GM12878 (cell line): ENCODE results near the gene SMIM22. TPM values are rescaled to one million over a fixed set of nuclear protein-coding genes. Genes with fewer than 3 reads are reported as not detected.

Experiments
- ATAC-seq: fragments of 200-7000 bp; cut with Tn5 transposase; 3 replicates; pipeline ENCODE4 v1.9.1; 2020; ENCODE audit warnings: mild to moderate bottlenecking, moderate library complexity
- BruUV-seq: library from RNA; stranded (reverse); fragments of 400-500 nt; replicated peaks from 2 replicates; lab custom pipeline; 2021; lab: Mats Ljungman, UMichigan
- CTCF ChIA-PET: fragments of 300-600 bp; sonication (Branson Sonifier 250); formaldehyde crosslinking; extraction: SDS; loops from one replicate; lab custom pipeline; 2021; ENCODE audit warnings: inconsistent platforms; lab: Yijun Ruan, JAX
- POLR2A ChIA-PET: fragments of 350-600 bp; formaldehyde crosslinking; extraction: SDS; loops from one replicate; lab custom pipeline; 2021; ENCODE audit warnings: inconsistent platforms; lab: Charles Lee
- RAD21 ChIA-PET: fragments of 300-600 bp; sonication (Branson Sonifier 250); formaldehyde crosslinking; loops from one replicate; lab custom pipeline; 2023; ENCODE audit warnings: antibody characterized with exemption; ENCODE audit not compliant: unreplicated experiment; lab: Charles Lee
- SMC1A ChIA-PET: fragments of 300-600 bp; sonication (Branson Sonifier 250); formaldehyde crosslinking; loops from one replicate; lab custom pipeline; 2023; ENCODE audit not compliant: unreplicated experiment, uncharacterized antibody; lab: Charles Lee
- DNase-seq: peaks from one replicate; pipeline ENCODE4 v3.0.0-alpha.2; 2011; ENCODE audit warnings: low read depth, low spot score
- FAIRE-seq: peaks from 3 replicates; lab custom pipeline; 2011; peaks lifted over from hg19 to GRCh38; lab: Jason Lieb, UNC
- H2AFZ ChIP-seq: 2 replicates; pipeline ENCODE4 v1.6.0; 2011; ENCODE audit warnings: low read depth, low read length, control low read depth; ENCODE audit not compliant: control insufficient read depth
- H3K27ac ChIP-seq: 2 replicates; pipeline ENCODE4 v1.5.1; 2011; ENCODE audit warnings: control low read depth; ENCODE audit not compliant: control insufficient read depth, insufficient read depth
- H3K27me3 ChIP-seq, 2 experiments: replicated peaks in 1 of 2; 2 replicates each; pipeline versions ENCODE4 v1.6.0 to v1.6.1; 2011; ENCODE audit warnings: low read length in 1 of 2; ENCODE audit not compliant: control insufficient read depth in 2 of 2, insufficient read depth in 2 of 2
- H3K36me3 ChIP-seq, 2 experiments: 2 replicates each; pipeline ENCODE4 v1.5.1; 2011; ENCODE audit warnings: low read length in 1 of 2; ENCODE audit not compliant: control insufficient read depth in 2 of 2, insufficient read depth in 2 of 2
- H3K4me1 ChIP-seq: 2 replicates; pipeline ENCODE4 v1.6.1; 2011; ENCODE audit warnings: mild to moderate bottlenecking, low read length, moderate library complexity, mixed read lengths; ENCODE audit not compliant: control insufficient read depth, insufficient read depth
- H3K4me2 ChIP-seq: 2 replicates; pipeline ENCODE4 v1.6.0; 2011; ENCODE audit warnings: control low read depth; ENCODE audit not compliant: control insufficient read depth, insufficient read depth
- H3K4me3 ChIP-seq: fragments of 200-600 bp; sonication (generic); 2 replicates; pipeline ENCODE4 v1.5.1; 2016
- H3K79me2 ChIP-seq: 2 replicates; pipeline ENCODE4 v1.6.0; 2011; ENCODE audit warnings: low read length; ENCODE audit not compliant: control insufficient read depth, insufficient read depth
- H3K9ac ChIP-seq: 2 replicates; pipeline ENCODE4 v1.8.0; 2011; ENCODE audit warnings: low read length, control low read depth, mixed read lengths; ENCODE audit not compliant: control insufficient read depth, insufficient read depth
- H3K9me3 ChIP-seq: replicated peaks from 3 replicates; pipeline ENCODE4 v1.5.1; 2011; ENCODE audit warnings: mild to moderate bottlenecking, low read length; ENCODE audit not compliant: control insufficient read depth, insufficient read depth
- H4K20me1 ChIP-seq: 2 replicates; pipeline ENCODE4 v1.6.0; 2011; ENCODE audit not compliant: control insufficient read depth, insufficient read depth
- CHD4 ChIP-seq: fragments of 200-600 bp; sonication (generic); IDR thresholded peaks from 2 replicates; pipeline ENCODE4 v1.6.1; 2016; ENCODE audit warnings: mild to moderate bottlenecking
- EGR1 ChIP-seq, 2 experiments: IDR thresholded peaks; 1 replicate in 1 of 2; 2 replicates in 1 of 2; pipeline ENCODE4 v1.6.1; 2011 to 2012; ENCODE audit warnings: low read depth in 2 of 2, low read length in 2 of 2, borderline replicate concordance in 1 of 2, mild to moderate bottlenecking in 1 of 2, moderate library complexity in 1 of 2
- EZH2 ChIP-seq: IDR thresholded peaks from 2 replicates; pipeline ENCODE4 v1.6.1; 2012; ENCODE audit warnings: low read depth, mild to moderate bottlenecking, control low read depth, inconsistent platforms, low read length, borderline replicate concordance; ENCODE audit not compliant: control insufficient read depth
- IKZF1 ChIP-seq: fragments of 450-650 bp; conservative IDR thresholded peaks from 2 replicates; pipeline ENCODE4 v1.6.1; 2017; ENCODE audit warnings: antibody characterized with exemption, mild to moderate bottlenecking
- IRF4 ChIP-seq: IDR thresholded peaks from 2 replicates; pipeline ENCODE4 v1.6.1; 2011; ENCODE audit warnings: low read depth, low read length
- NBN ChIP-seq: fragments of 450-650 bp; IDR thresholded peaks from 2 replicates; pipeline ENCODE4 v1.6.1; 2016
- NR2F1 ChIP-seq: fragments of 450-650 bp; conservative IDR thresholded peaks from 2 replicates; pipeline ENCODE4 v1.6.1; 2017; ENCODE audit warnings: mild to moderate bottlenecking
- NRF1 ChIP-seq: conservative IDR thresholded peaks from 2 replicates; pipeline ENCODE4 v1.6.1; 2011; ENCODE audit warnings: mild to moderate bottlenecking, low read depth, low read length, improper control_type of control experiment
- RAD51 ChIP-seq: fragments of 450-650 bp; IDR thresholded peaks from 2 replicates; pipeline ENCODE4 v1.6.1; 2016; ENCODE audit warnings: moderate library complexity, mild to moderate bottlenecking, inconsistent platforms
- RB1 ChIP-seq: fragments of 450-650 bp; formaldehyde crosslinking; IDR thresholded peaks from 2 replicates; pipeline ENCODE4 v1.6.1; 2017; ENCODE audit warnings: mild to moderate bottlenecking, borderline replicate concordance
- RCOR1 ChIP-seq: conservative IDR thresholded peaks from 2 replicates; pipeline ENCODE4 v1.6.1; 2012; ENCODE audit warnings: low read depth, low read length, improper control_type of control experiment
- SMAD1 ChIP-seq: fragments of 450-650 bp; IDR thresholded peaks from 2 replicates; pipeline ENCODE4 v1.6.1; 2018; ENCODE audit warnings: mild to moderate bottlenecking, low read depth; ENCODE audit not compliant: partially characterized antibody
- SMC3 ChIP-seq: IDR thresholded peaks from 2 replicates; pipeline ENCODE4 v1.6.1; 2011; ENCODE audit warnings: low read length, improper control_type of control experiment, borderline replicate concordance
- SRF ChIP-seq, 2 experiments: IDR thresholded peaks; 2 replicates each; pipeline ENCODE4 v1.6.1; 2011; ENCODE audit warnings: low read depth in 2 of 2, low read length in 2 of 2, mild to moderate bottlenecking in 1 of 2, moderate library complexity in 1 of 2
- TCF12 ChIP-seq: IDR thresholded peaks from 2 replicates; pipeline ENCODE4 v1.6.1; 2011; ENCODE audit warnings: low read depth, mild to moderate bottlenecking, low read length
- YY1 ChIP-seq: IDR thresholded peaks from 2 replicates; pipeline ENCODE4 v1.6.1; 2011; ENCODE audit warnings: low read depth, mild to moderate bottlenecking, low read length
- WGBS: methylation state at CpG from one replicate; pipeline ENCODE4 v1.1.6; 2016; ENCODE audit warnings: low lambda C conversion rate; ENCODE audit not compliant: insufficient replicate concordance, insufficient coverage; ENCODE audit errors: missing lambda C conversion rate; 5-methylcytosine and 5-hydroxymethylcytosine counted together
- in situ Hi-C: fragments of 300-500 bp; cut with MboI; formaldehyde crosslinking; loops from 9 replicates; pipeline ENCODE4 v1.14.3; 2018; ENCODE audit warnings: mixed read lengths
- intact Hi-C: fragments of 100-400 bp; cut with micrococcal nuclease; formaldehyde crosslinking; loops from one replicate; pipeline ENCODE4 v1.14.2; 2022; ENCODE audit not compliant: unreplicated experiment
- polyA plus RNA-seq, 11 experiments: library from polyadenylated mRNA; depleted of rRNA in 4 of 11; unstranded in 6 of 11; stranded (reverse) in 5 of 11; fragments of >200 nt; fragmentation: Nextera tagmentation in 4 of 11; fragmentation: Illumina TruSeq in 1 of 11; extraction: Ambion mirVana in 4 of 11; extraction: Trizol in 1 of 11; gene quantifications; 1 replicate in 1 of 11; 2 replicates in 10 of 11; pipeline versions ENCODE4 v1.2.1 to v1.2.3, GENCODE V29; 2011 to 2016; ENCODE audit warnings: inconsistent platforms in 2 of 11, missing spikeins in 2 of 11, low read depth in 1 of 11
- small RNA-seq: library from RNA; depleted of rRNA; stranded (forward); fragments of <200 nt; gene quantifications from one replicate; pipeline ENCODE3, GENCODE V24; 2014
- total RNA-seq, 4 experiments: library from RNA; depleted of rRNA in 3 of 4; stranded (reverse); fragments of >200 nt in 3 of 4; fragmentation: Illumina TruSeq in 1 of 4; extraction: Trizol in 1 of 4; gene quantifications; 2 replicates each; pipeline versions ENCODE4 v1.2.1 to v1.2.3, GENCODE V29; 2013 to 2021
- TF ChIP-seq, protein P1 (sequence below): fragments of 450-650 bp; IDR thresholded peaks from 2 replicates; pipeline ENCODE4 v1.6.1; 2016; ENCODE audit warnings: mild to moderate bottlenecking

The SMIM22 gene
- total and polyA plus RNA-seq, 10 of the 15 experiments (the other 5 are each of a cell fraction or from before 2014, with no cell fraction given), result 0.83 TPM; not detected in 9

DNA sequence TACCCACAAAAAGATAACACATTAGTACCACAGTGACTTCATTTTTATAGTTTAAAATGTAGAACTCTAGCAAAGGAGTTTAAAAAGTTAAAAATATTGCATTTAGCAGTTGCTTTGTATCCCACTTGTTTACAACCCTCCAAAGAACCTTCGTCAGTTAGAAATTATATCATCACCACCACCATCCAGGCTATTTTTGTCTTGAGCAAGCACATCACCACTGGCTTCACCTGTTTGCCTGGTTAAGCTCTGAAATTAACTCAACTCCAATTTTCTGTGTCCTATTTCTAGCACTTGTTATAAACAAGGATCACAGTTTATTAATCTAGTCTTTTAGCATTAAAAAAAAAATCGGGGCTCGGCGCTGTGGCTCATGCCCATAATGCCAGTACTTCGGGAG lies 45.8 kb downstream of the SMIM22 start:
- 78% methylated on average over 5 of the region's 5 CpGs for WGBS
- no peak for FAIRE-seq
- Histone ChIP-seq H3K27ac (no peak overlapping the region), H4K20me1 (no peaks in the 10 kb centered on the region), H3K4me2 (no peak overlapping the region), H3K9ac (no peak overlapping the region), H3K79me2 (peaks cover 10% of the 10 kb centered on the region), H3K9me3 (no peaks in the 10 kb centered on the region), H2AFZ (no peak overlapping the region), H3K4me1 (no peaks in the 10 kb centered on the region), H3K4me3 (no peak overlapping the region), H3K27me3 (no peaks in the 10 kb centered on the region), H3K36me3 (peaks cover 9 to 38% of the 10 kb centered on the region in 2 experiments)
- in situ Hi-C loops (loop anchor here (10.0 kb wide), 1 partner anchor 244 kb away; no protein-coding TSS in a partner anchor), intact Hi-C loops (loop anchor here (10.0 kb wide), 1 partner anchor 254 kb away; the partner anchor contains the start of gene EEF2KMT)
- ATAC-seq, result no peak
- RAD21 ChIA-PET, result no interaction called here
- DNase-seq, result no peak
- CTCF ChIA-PET, result no interaction called here
- TF ChIP-seq, protein P1, sequence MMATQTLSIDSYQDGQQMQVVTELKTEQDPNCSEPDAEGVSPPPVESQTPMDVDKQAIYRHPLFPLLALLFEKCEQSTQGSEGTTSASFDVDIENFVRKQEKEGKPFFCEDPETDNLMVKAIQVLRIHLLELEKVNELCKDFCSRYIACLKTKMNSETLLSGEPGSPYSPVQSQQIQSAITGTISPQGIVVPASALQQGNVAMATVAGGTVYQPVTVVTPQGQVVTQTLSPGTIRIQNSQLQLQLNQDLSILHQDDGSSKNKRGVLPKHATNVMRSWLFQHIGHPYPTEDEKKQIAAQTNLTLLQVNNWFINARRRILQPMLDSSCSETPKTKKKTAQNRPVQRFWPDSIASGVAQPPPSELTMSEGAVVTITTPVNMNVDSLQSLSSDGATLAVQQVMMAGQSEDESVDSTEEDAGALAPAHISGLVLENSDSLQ, result no peak
- TF ChIP-seq CHD4 (no peak), IRF4 (no peak), EZH2 (no peak), NR2F1 (no peak), SRF (IDR thresholded peaks at IDR 0.05; ENCODE audit: low read depth in 2 of 2, low read length in 2 of 2) (no peak), RB1 (no peak), RAD51 (no peak), RCOR1 (no peak), NRF1 (no peak), NBN (no peak), SMC3 (no peak), YY1 (no peak), IKZF1 (no peak), TCF12 (no peak), EGR1 (IDR thresholded peaks at IDR 0.05; ENCODE audit: borderline replicate concordance in 1 of 2, low read depth in 2 of 2, low read length in 2 of 2) (no peak), SMAD1 (no peak)
- SMC1A ChIA-PET, result interaction anchor here (0.7 kb wide), 1 partner anchor 9 kb away, joined by 4 read pairs; no protein-coding TSS in a partner anchor
- POLR2A ChIA-PET, result interaction anchor here (0.7 to 1.0 kb wide), 2 partner anchors 11 to 46 kb away, joined by 3 to 7 read pairs; no protein-coding TSS in a partner anchor
- no TSS peak for BruUV-seq

Small RNAs within 50 kb of the gene (small RNA-seq; reads per million reads assigned to genes)
- not detected for gene RF00017

Other genes starting within 250 kb of the SMIM22 start
Only the 7 nearest of the 14 such genes appear.
- gene ANKS3, start 61.1 kb upstream of the SMIM22 start, total RNA-seq (2014; rRNA removed), result 11.2 and 14.2 TPM in 2 replicates
- gene ANKS3, start 61.1 kb upstream of the SMIM22 start, total RNA-seq (2014; rRNA removed; fragmentation: Illumina TruSeq; extraction: Trizol), result 6.7 and 8.2 TPM in 2 replicates
- gene ANKS3, start 61.1 kb upstream of the SMIM22 start, total RNA-seq (2021), result 12.9 and 13.4 TPM in 2 replicates
- gene ANKS3, start 61.1 kb upstream of the SMIM22 start, polyA plus RNA-seq (2011; rRNA removed), result 7.0 and 9.1 TPM in 2 replicates
- gene ANKS3, start 61.1 kb upstream of the SMIM22 start, polyA plus RNA-seq (2014; fragmentation: Illumina TruSeq; extraction: Trizol), result 4.3 and 5.0 TPM in 2 replicates
- gene ANKS3, start 61.1 kb upstream of the SMIM22 start, polyA plus RNA-seq (2014; fragmentation: Nextera tagmentation; extraction: Ambion mirVana), result under 1 TPM; 0.29 to 0.52 TPM
- 12.2 and 15.4 TPM in 2 replicates for gene ANKS3, start 61.1 kb upstream of the SMIM22 start, polyA plus RNA-seq (2014; rRNA removed)
- gene ANKS3, start 61.1 kb upstream of the SMIM22 start, polyA plus RNA-seq (2016; fragmentation: Nextera tagmentation; extraction: Ambion mirVana), result 1 to 10 TPM; 7.7 to 8.8 TPM
- 0.22 and 0.56 TPM in 2 replicates for gene DNAAF8, start 60.8 kb upstream of the SMIM22 start, total RNA-seq (2014; rRNA removed)
- 0.09 and 0.22 TPM in 2 replicates for gene DNAAF8, start 60.8 kb upstream of the SMIM22 start, total RNA-seq (2014; rRNA removed; fragmentation: Illumina TruSeq; extraction: Trizol)
- 0.21 and 0.36 TPM in 2 replicates for gene DNAAF8, start 60.8 kb upstream of the SMIM22 start, total RNA-seq (2021)
- 0.03 and 0.22 TPM in 2 replicates for gene DNAAF8, start 60.8 kb upstream of the SMIM22 start, polyA plus RNA-seq (2011; rRNA removed)
- gene DNAAF8, start 60.8 kb upstream of the SMIM22 start, polyA plus RNA-seq (2014; fragmentation: Illumina TruSeq; extraction: Trizol), result 0.01 TPM in 1 of 2 replicates, not detected in the other
- not detected for gene DNAAF8, start 60.8 kb upstream of the SMIM22 start, polyA plus RNA-seq (2014; fragmentation: Nextera tagmentation; extraction: Ambion mirVana)
- 0.13 and 0.16 TPM in 2 replicates for gene DNAAF8, start 60.8 kb upstream of the SMIM22 start, polyA plus RNA-seq (2014; rRNA removed)
- under 1 TPM; 0.21 to 0.78 TPM for gene DNAAF8, start 60.8 kb upstream of the SMIM22 start, polyA plus RNA-seq (2016; fragmentation: Nextera tagmentation; extraction: Ambion mirVana)
- gene ZNF500, start 28.2 kb upstream of the SMIM22 start, total RNA-seq (2014; rRNA removed), result 6.2 and 7.1 TPM in 2 replicates
- gene ZNF500, start 28.2 kb upstream of the SMIM22 start, total RNA-seq (2014; rRNA removed; fragmentation: Illumina TruSeq; extraction: Trizol), result 3.5 and 4.2 TPM in 2 replicates
- 9.5 and 13.1 TPM in 2 replicates for gene ZNF500, start 28.2 kb upstream of the SMIM22 start, total RNA-seq (2021)
- gene ZNF500, start 28.2 kb upstream of the SMIM22 start, polyA plus RNA-seq (2011; rRNA removed), result 2.5 and 4.9 TPM in 2 replicates
- 1.3 and 3.2 TPM in 2 replicates for gene ZNF500, start 28.2 kb upstream of the SMIM22 start, polyA plus RNA-seq (2014; fragmentation: Illumina TruSeq; extraction: Trizol)
- 1 to 10 TPM in 1 of 2 experiments, under 1 TPM in 1; 0.99 to 1.0 TPM for gene ZNF500, start 28.2 kb upstream of the SMIM22 start, polyA plus RNA-seq (2014; fragmentation: Nextera tagmentation; extraction: Ambion mirVana)
- gene ZNF500, start 28.2 kb upstream of the SMIM22 start, polyA plus RNA-seq (2014; rRNA removed), result 6.4 and 8.2 TPM in 2 replicates
- 1 to 10 TPM; 6.7 to 7.7 TPM for gene ZNF500, start 28.2 kb upstream of the SMIM22 start, polyA plus RNA-seq (2016; fragmentation: Nextera tagmentation; extraction: Ambion mirVana)
- gene SEPTIN12, start 7.0 kb upstream of the SMIM22 start, total RNA-seq (2014; rRNA removed), result not detected in 2 replicates
- not detected in 2 replicates for gene SEPTIN12, start 7.0 kb upstream of the SMIM22 start, total RNA-seq (2014; rRNA removed; fragmentation: Illumina TruSeq; extraction: Trizol)
- not detected in 2 replicates for gene SEPTIN12, start 7.0 kb upstream of the SMIM22 start, total RNA-seq (2021)
- gene SEPTIN12, start 7.0 kb upstream of the SMIM22 start, polyA plus RNA-seq (2011; rRNA removed), result not detected in 2 replicates
- gene SEPTIN12, start 7.0 kb upstream of the SMIM22 start, polyA plus RNA-seq (2014; fragmentation: Illumina TruSeq; extraction: Trizol), result not detected in 2 replicates
- gene SEPTIN12, start 7.0 kb upstream of the SMIM22 start, polyA plus RNA-seq (2014; fragmentation: Nextera tagmentation; extraction: Ambion mirVana), result not detected
- not detected in 2 replicates for gene SEPTIN12, start 7.0 kb upstream of the SMIM22 start, polyA plus RNA-seq (2014; rRNA removed)
- not detected for gene SEPTIN12, start 7.0 kb upstream of the SMIM22 start, polyA plus RNA-seq (2016; fragmentation: Nextera tagmentation; extraction: Ambion mirVana)
- gene ROGDI, start 7.3 kb downstream of the SMIM22 start, total RNA-seq (2014; rRNA removed), result 11.6 and 15.9 TPM in 2 replicates
- gene ROGDI, start 7.3 kb downstream of the SMIM22 start, total RNA-seq (2014; rRNA removed; fragmentation: Illumina TruSeq; extraction: Trizol), result 7.9 and 8.0 TPM in 2 replicates
- 13.7 and 14.7 TPM in 2 replicates for gene ROGDI, start 7.3 kb downstream of the SMIM22 start, total RNA-seq (2021)
- 8.5 and 12.9 TPM in 2 replicates for gene ROGDI, start 7.3 kb downstream of the SMIM22 start, polyA plus RNA-seq (2011; rRNA removed)
- 1.9 and 7.6 TPM in 2 replicates for gene ROGDI, start 7.3 kb downstream of the SMIM22 start, polyA plus RNA-seq (2014; fragmentation: Illumina TruSeq; extraction: Trizol)
- gene ROGDI, start 7.3 kb downstream of the SMIM22 start, polyA plus RNA-seq (2014; fragmentation: Nextera tagmentation; extraction: Ambion mirVana), result 1 to 10 TPM in 1 of 2 experiments, under 1 TPM in 1; 0.40 to 2.2 TPM
- 21.3 and 22.8 TPM in 2 replicates for gene ROGDI, start 7.3 kb downstream of the SMIM22 start, polyA plus RNA-seq (2014; rRNA removed)
- 10 to 100 TPM; 23.1 to 23.5 TPM for gene ROGDI, start 7.3 kb downstream of the SMIM22 start, polyA plus RNA-seq (2016; fragmentation: Nextera tagmentation; extraction: Ambion mirVana)
- 31.1 and 40.9 TPM in 2 replicates for gene GLYR1, start 51.9 kb downstream of the SMIM22 start, total RNA-seq (2014; rRNA removed)
- 48.8 and 50.3 TPM in 2 replicates for gene GLYR1, start 51.9 kb downstream of the SMIM22 start, total RNA-seq (2014; rRNA removed; fragmentation: Illumina TruSeq; extraction: Trizol)
- 81.9 and 90.2 TPM in 2 replicates for gene GLYR1, start 51.9 kb downstream of the SMIM22 start, total RNA-seq (2021)
- gene GLYR1, start 51.9 kb downstream of the SMIM22 start, polyA plus RNA-seq (2011; rRNA removed), result 49.7 and 50.4 TPM in 2 replicates
- gene GLYR1, start 51.9 kb downstream of the SMIM22 start, polyA plus RNA-seq (2014; fragmentation: Illumina TruSeq; extraction: Trizol), result 82.7 and 83.3 TPM in 2 replicates
- 10 to 100 TPM in 1 of 2 experiments, 1 to 10 TPM in 1; 7.3 to 10.1 TPM for gene GLYR1, start 51.9 kb downstream of the SMIM22 start, polyA plus RNA-seq (2014; fragmentation: Nextera tagmentation; extraction: Ambion mirVana)
- 69.7 and 74.8 TPM in 2 replicates for gene GLYR1, start 51.9 kb downstream of the SMIM22 start, polyA plus RNA-seq (2014; rRNA removed)
- gene GLYR1, start 51.9 kb downstream of the SMIM22 start, polyA plus RNA-seq (2016; fragmentation: Nextera tagmentation; extraction: Ambion mirVana), result 10 to 100 TPM; 63.9 to 68.9 TPM
- 12.4 and 14.2 TPM in 2 replicates for gene UBN1, start 52.1 kb downstream of the SMIM22 start, total RNA-seq (2014; rRNA removed)
- gene UBN1, start 52.1 kb downstream of the SMIM22 start, total RNA-seq (2014; rRNA removed; fragmentation: Illumina TruSeq; extraction: Trizol), result 11.8 and 13.6 TPM in 2 replicates
- 28.0 and 32.5 TPM in 2 replicates for gene UBN1, start 52.1 kb downstream of the SMIM22 start, total RNA-seq (2021)
- 7.8 and 10.5 TPM in 2 replicates for gene UBN1, start 52.1 kb downstream of the SMIM22 start, polyA plus RNA-seq (2011; rRNA removed)
- 17.5 and 23.2 TPM in 2 replicates for gene UBN1, start 52.1 kb downstream of the SMIM22 start, polyA plus RNA-seq (2014; fragmentation: Illumina TruSeq; extraction: Trizol)
- 1 to 10 TPM; 2.1 to 2.2 TPM for gene UBN1, start 52.1 kb downstream of the SMIM22 start, polyA plus RNA-seq (2014; fragmentation: Nextera tagmentation; extraction: Ambion mirVana)
- 16.8 and 18.8 TPM in 2 replicates for gene UBN1, start 52.1 kb downstream of the SMIM22 start, polyA plus RNA-seq (2014; rRNA removed)
- 10 to 100 TPM; 12.6 to 14.6 TPM for gene UBN1, start 52.1 kb downstream of the SMIM22 start, polyA plus RNA-seq (2016; fragmentation: Nextera tagmentation; extraction: Ambion mirVana)